HG03354 (cell line): ENCODE data around the gene MSANTD1.
A peak's percentile ranks its signal among the peaks of the same experiment; 100 is the strongest.

Experiments
- ATAC-seq: cut with Tn5 transposase; IDR thresholded peaks from one replicate; pipeline ENCODE4 v1.9.1; 2021; ENCODE audit warnings: mild to moderate bottlenecking; ENCODE audit not compliant: unreplicated experiment, poor library complexity, severe bottlenecking

The MSANTD1 gene

GRCh38 chr4:3285558-3286334 lies 36.8 kb downstream of the MSANTD1 start:
- peak; percentile 91 for ATAC-seq

- ATAC-seq, result no peak
Observed at GRCh38 chr4:3286335-3287175, 37.6 kb downstream of the MSANTD1 start.

GRCh38 chr4:3287271-3287971 lies 38.5 kb downstream of the MSANTD1 start:
- no peak for ATAC-seq

- no peak for ATAC-seq
Observed at GRCh38 chr4:3287972-3288570, 39.1 kb downstream of the MSANTD1 start.

GRCh38 chr4:3288571-3289094 lies 39.7 kb downstream of the MSANTD1 start:
- no peak for ATAC-seq

GRCh38 chr4:3290476-3290875 lies 41.5 kb downstream of the MSANTD1 start:
- ATAC-seq, result no peak

- ATAC-seq, result no peak
Observed at GRCh38 chr4:3290889-3291321, 41.9 kb downstream of the MSANTD1 start.

- no peak for ATAC-seq
Observed at GRCh38 chr4:3291411-3291968, 42.5 kb downstream of the MSANTD1 start.

- ATAC-seq, result peak; percentile 17
Observed at GRCh38 chr4:3291969-3292570, 43.1 kb downstream of the MSANTD1 start.

- peak; percentile 78 for ATAC-seq
Observed at GRCh38 chr4:3292571-3293400, 43.8 kb downstream of the MSANTD1 start, which contains the start of gene RGS12. RGS12 (plus strand) TSS chr4:3293021; CDS start chr4:3316171, 23,150 bp downstream.

- ATAC-seq, result no peak
Observed at GRCh38 chr4:3293401-3294391, 44.7 kb downstream of the MSANTD1 start.

- no peak for ATAC-seq
Observed at GRCh38 chr4:3294401-3295241, 45.7 kb downstream of the MSANTD1 start.

- no peak for ATAC-seq
Observed at GRCh38 chr4:3295837-3296624, 47.1 kb downstream of the MSANTD1 start.

GRCh38 chr4:3296651-3297050 lies 47.7 kb downstream of the MSANTD1 start:
- ATAC-seq, result no peak
